Mesenchymal stem cell (in vitro differentiated cells and primary cell): Measurements from ENCODE around the gene TACR1.

Source experiments
- DNase-seq: peaks from one replicate; pipeline ENCODE4 v3.0.0-alpha.2; 2013
- H2AFZ ChIP-seq: one replicate; pipeline ENCODE4 v1.6.1; 2013; ENCODE audit warnings: low read depth, mild to moderate bottlenecking, control low read depth, inconsistent platforms, low read length, moderate library complexity
- H2AK5ac ChIP-seq: 2 replicates; pipeline ENCODE4 v1.6.1; 2013; ENCODE audit warnings: low read length, moderate library complexity, mild to moderate bottlenecking, inconsistent platforms; ENCODE audit not compliant: severe bottlenecking
- H2BK120ac ChIP-seq: one replicate; pipeline ENCODE4 v1.6.1; 2013; ENCODE audit warnings: low read depth, mild to moderate bottlenecking, inconsistent platforms, low read length, moderate library complexity
- H2BK12ac ChIP-seq, 2 experiments: one replicate each; pipeline ENCODE4 v1.6.1; 2013; ENCODE audit warnings: inconsistent platforms in 2 of 2, low read length in 2 of 2, mild to moderate bottlenecking in 2 of 2, moderate library complexity in 2 of 2, control low read depth in 1 of 2
- H2BK15ac ChIP-seq: one replicate; pipeline ENCODE4 v1.6.1; 2013; ENCODE audit warnings: mild to moderate bottlenecking, low read depth, inconsistent platforms; ENCODE audit not compliant: poor library complexity, severe bottlenecking
- H2BK5ac ChIP-seq: 2 replicates; pipeline ENCODE4 v1.6.1; 2013; ENCODE audit warnings: low read depth, mild to moderate bottlenecking, low read length, control low read depth, inconsistent platforms; ENCODE audit not compliant: poor library complexity, severe bottlenecking
- H3K14ac ChIP-seq, 2 experiments: one replicate each; pipeline ENCODE4 v1.6.1; 2013; ENCODE audit warnings: inconsistent platforms in 2 of 2, low read length in 2 of 2, control low read depth in 1 of 2, mild to moderate bottlenecking in 1 of 2, moderate library complexity in 1 of 2
- H3K18ac ChIP-seq, 2 experiments: one replicate each; pipeline ENCODE4 v1.6.1; 2013; ENCODE audit warnings: inconsistent platforms in 2 of 2, low read length in 2 of 2, control low read depth in 1 of 2, low read depth in 1 of 2, mild to moderate bottlenecking in 1 of 2
- H3K23ac ChIP-seq, 2 experiments: one replicate each; pipeline ENCODE4 v1.6.1; 2013; ENCODE audit warnings: inconsistent platforms in 2 of 2, low read length in 2 of 2, mild to moderate bottlenecking in 2 of 2, moderate library complexity in 2 of 2, control low read depth in 1 of 2
- H3K27ac ChIP-seq: 2 replicates; pipeline ENCODE4 v1.5.1; 2013; ENCODE audit warnings: mild to moderate bottlenecking, moderate library complexity, low read length, control low read depth, inconsistent platforms; ENCODE audit not compliant: poor library complexity, severe bottlenecking
- H3K27me3 ChIP-seq, 2 experiments: 2 replicates each; pipeline versions ENCODE4 v1.6.1 to v1.7.0; 2013; ENCODE audit warnings: low read length in 2 of 2, mild to moderate bottlenecking in 2 of 2, moderate library complexity in 2 of 2, control low read depth in 1 of 2, inconsistent platforms in 1 of 2; ENCODE audit not compliant: control insufficient read depth in 1 of 2, insufficient read depth in 1 of 2
- H3K36me3 ChIP-seq, 2 experiments: 2 replicates each; pipeline versions ENCODE4 v1.6.1 to v1.7.0; 2013; ENCODE audit warnings: low read length in 2 of 2, control low read depth in 1 of 2, inconsistent platforms in 1 of 2, low read depth in 1 of 2, mild to moderate bottlenecking in 1 of 2; ENCODE audit not compliant: insufficient read depth in 2 of 2, control insufficient read depth in 1 of 2
- H3K4ac ChIP-seq, 2 experiments: one replicate each; pipeline ENCODE4 v1.6.1; 2013; ENCODE audit warnings: inconsistent platforms in 2 of 2, low read length in 2 of 2, mild to moderate bottlenecking in 2 of 2, moderate library complexity in 2 of 2, control low read depth in 1 of 2, low read depth in 1 of 2
- H3K4me1 ChIP-seq: 2 replicates; pipeline ENCODE4 v1.6.1; 2013; ENCODE audit warnings: low read depth, low read length, control low read depth; ENCODE audit not compliant: control insufficient read depth, insufficient read depth
- H3K4me2 ChIP-seq: 2 replicates; pipeline ENCODE4 v1.6.1; 2013; ENCODE audit warnings: low read length, mild to moderate bottlenecking, inconsistent platforms; ENCODE audit not compliant: poor library complexity, severe bottlenecking
- H3K4me3 ChIP-seq, 2 experiments: 2 replicates each; pipeline versions ENCODE4 v1.5.1 to v1.7.0; 2013; ENCODE audit warnings: low read length in 2 of 2, mild to moderate bottlenecking in 2 of 2, control low read depth in 1 of 2, low read depth in 1 of 2; ENCODE audit not compliant: insufficient read depth in 1 of 2
- H3K79me1 ChIP-seq: replicated peaks from 2 replicates; pipeline ENCODE4 v1.6.1; 2013; ENCODE audit warnings: mild to moderate bottlenecking, control low read depth, low read length, inconsistent platforms; ENCODE audit not compliant: poor library complexity, severe bottlenecking
- H3K9ac ChIP-seq: 2 replicates; pipeline ENCODE4 v1.7.0; 2013; ENCODE audit warnings: mild to moderate bottlenecking, low read length, moderate library complexity
- H3K9me3 ChIP-seq: 2 replicates; pipeline ENCODE4 v1.7.0; 2013; ENCODE audit warnings: mild to moderate bottlenecking, low read length; ENCODE audit not compliant: control insufficient read depth
- H4K8ac ChIP-seq: one replicate; pipeline ENCODE4 v1.6.1; 2013; ENCODE audit warnings: inconsistent platforms, mild to moderate bottlenecking, low read length, moderate library complexity
- H4K91ac ChIP-seq: one replicate; pipeline ENCODE4 v1.6.1; 2013; ENCODE audit warnings: mild to moderate bottlenecking, low read length, inconsistent platforms
- WGBS: methylation state at CpG from one replicate; pipeline ENCODE4 v1.1.7; 2013; ENCODE audit warnings: mixed read lengths; 5-methylcytosine and 5-hydroxymethylcytosine counted together

TACR1 gene

GRCh38 chr2:75098856-75099255, 100.5 kb downstream of the TACR1 start:
- Histone ChIP-seq H3K4me2 (no peak overlapping the region), H3K79me1 (no peaks in the 10 kb centered on the region), H3K9ac (no peak overlapping the region), H2AFZ (no peak overlapping the region), H3K27me3 (peaks cover 3 to 10% of the 10 kb centered on the region in 2 experiments), H4K91ac (peak overlapping the region; percentile 57), H3K18ac (peak overlapping the region in 1 of 2 experiments; percentile 5), H3K4me1 (no peaks in the 10 kb centered on the region), H3K27ac (no peak overlapping the region), H2BK5ac (no peak overlapping the region), H3K4me3 (no peak overlapping the region), H3K14ac (no peak overlapping the region), H2BK12ac (peak overlapping the region in 1 of 2 experiments; percentile 51), H4K8ac (no peak overlapping the region), H3K4ac (no peak overlapping the region), H3K23ac (no peak overlapping the region), H3K9me3 (peaks cover 3% of the 10 kb centered on the region), H2AK5ac (no peak overlapping the region), H2BK15ac (no peak overlapping the region), H3K36me3 (no peaks in the 10 kb centered on the region), H2BK120ac (no peak overlapping the region)
- 47% methylated on average over 2 of the region's 2 CpGs for WGBS
- peak; percentile 53 for DNase-seq

GRCh38 chr2:75097831-75098230, 101.5 kb downstream of the TACR1 start:
- Histone ChIP-seq H2BK15ac (no peak overlapping the region), H2BK5ac (no peak overlapping the region), H3K9me3 (peaks cover 3% of the 10 kb centered on the region), H3K4ac (no peak overlapping the region), H3K4me3 (no peak overlapping the region), H4K91ac (no peak overlapping the region), H3K18ac (no peak overlapping the region), H3K4me2 (no peak overlapping the region), H3K4me1 (no peaks in the 10 kb centered on the region), H2BK12ac (no peak overlapping the region), H2AK5ac (no peak overlapping the region), H3K9ac (no peak overlapping the region), H3K14ac (no peak overlapping the region), H3K23ac (no peak overlapping the region), H4K8ac (no peak overlapping the region), H2BK120ac (no peak overlapping the region), H3K27ac (no peak overlapping the region), H3K27me3 (peaks cover 3 to 10% of the 10 kb centered on the region in 2 experiments), H2AFZ (no peak overlapping the region), H3K79me1 (no peaks in the 10 kb centered on the region), H3K36me3 (no peaks in the 10 kb centered on the region)
- no peak for DNase-seq
- WGBS = no CpG with 5 or more reads among the region's 1 CpG

GRCh38 chr2:75094405-75094804, 104.9 kb downstream of the TACR1 start:
- Histone ChIP-seq H3K4ac (no peak overlapping the region), H3K27me3 (peaks cover 3 to 10% of the 10 kb centered on the region in 2 experiments), H4K91ac (no peak overlapping the region), H3K4me3 (no peak overlapping the region), H3K4me1 (no peaks in the 10 kb centered on the region), H2BK15ac (no peak overlapping the region), H2BK12ac (no peak overlapping the region), H3K4me2 (no peak overlapping the region), H3K18ac (no peak overlapping the region), H3K23ac (no peak overlapping the region), H3K14ac (no peak overlapping the region), H2BK5ac (no peak overlapping the region), H3K9ac (no peak overlapping the region), H2AFZ (no peak overlapping the region), H4K8ac (no peak overlapping the region), H2BK120ac (no peak overlapping the region), H2AK5ac (no peak overlapping the region), H3K79me1 (no peaks in the 10 kb centered on the region), H3K9me3 (no peaks in the 10 kb centered on the region), H3K36me3 (no peaks in the 10 kb centered on the region), H3K27ac (no peak overlapping the region)
- WGBS = no CpG with 5 or more reads among the region's 1 CpG
- DNase-seq = no peak

GRCh38 chr2:75090770-75091515, 108.4 kb downstream of the TACR1 start:
- H3K4ac ChIP-seq = no peak overlapping the region
- H3K4me3 ChIP-seq = no peak overlapping the region
- H3K23ac ChIP-seq = no peak overlapping the region
- DNase-seq = no peak
- no peaks in the 10 kb centered on the region for H3K79me1 ChIP-seq
- 69% methylated on average over 3 of the region's 5 CpGs for WGBS
- no peak overlapping the region for H2BK12ac ChIP-seq
- no peaks in the 10 kb centered on the region for H3K36me3 ChIP-seq
- H2BK120ac ChIP-seq = no peak overlapping the region
- H4K8ac ChIP-seq = no peak overlapping the region
- H3K27ac ChIP-seq = no peak overlapping the region
- H3K14ac ChIP-seq = no peak overlapping the region
- H3K9me3 ChIP-seq = no peaks in the 10 kb centered on the region
- H2BK5ac ChIP-seq = no peak overlapping the region
- no peak overlapping the region for H4K91ac ChIP-seq
- H3K27me3 ChIP-seq = peaks cover 3 to 19% of the 10 kb centered on the region in 2 experiments
- no peak overlapping the region for H2AK5ac ChIP-seq
- H3K18ac ChIP-seq = no peak overlapping the region
- H3K4me1 ChIP-seq = no peaks in the 10 kb centered on the region
- H3K4me2 ChIP-seq = no peak overlapping the region
- no peak overlapping the region for H3K9ac ChIP-seq
- no peak overlapping the region for H2BK15ac ChIP-seq
- H2AFZ ChIP-seq = no peak overlapping the region
